Measurements from ENCODE around the gene IL1RL1.

GRCh38 chr2:102289129-102289528, 22.2 kb upstream of the IL1RL1 start:
- TF ChIP-seq CTCF (IDR thresholded peaks at IDR 0.05), result no peak
- no peak for TF ChIP-seq POLR2A (IDR thresholded peaks at IDR 0.05; ENCODE audit: low read depth)
- no peak for TF ChIP-seq EP300 (IDR thresholded peaks at IDR 0.05)
- TF ChIP-seq POLR2AphosphoS5 (IDR thresholded peaks at IDR 0.05), result no peak

All from esophagus muscularis mucosa (tissue), 4 donors.